Endothelial cell of umbilical vein (primary cell): ENCODE results near the gene HSPA1B. TPM values are rescaled to one million over a fixed set of nuclear protein-coding genes. Genes with fewer than 3 reads are reported as not detected.
"Not testable (repeated sequence)": the region's sequence is repeated elsewhere in the genome, so short reads cannot be mapped to it uniquely, and the experiment has no call there.

Source experiments
- BruUV-seq: library from RNA; stranded (reverse); fragments of 400-500 nt; replicated peaks from 2 replicates; lab custom pipeline; 2021; lab: Mats Ljungman, UMichigan
- CTCF ChIA-PET: fragments of 300-600, 350-600 bp; sonication (Branson Sonifier 250); formaldehyde crosslinking; loops from one replicate; lab custom pipeline; 2021; ENCODE audit warnings: antibody characterized with exemption, inconsistent platforms; lab: Charles Lee
- POLR2A ChIA-PET: fragments of 300-600, 350-600 bp; sonication (Branson Sonifier 250); formaldehyde crosslinking; loops from one replicate; lab custom pipeline; 2021; ENCODE audit warnings: antibody characterized with exemption, inconsistent platforms; lab: Charles Lee
- DNase-seq: peaks from one replicate; pipeline ENCODE4 v3.0.0-alpha.2; 2011; ENCODE audit warnings: low read depth, low spot score
- FAIRE-seq: peaks from 2 replicates; lab custom pipeline; 2011; peaks lifted over from hg19 to GRCh38; lab: Jason Lieb, UNC
- H2AFZ ChIP-seq: 2 replicates; pipeline ENCODE4 v1.6.0; 2012; ENCODE audit warnings: low read depth, low read length, control low read depth, inconsistent platforms
- H3K27ac ChIP-seq: 2 replicates; pipeline ENCODE4 v1.5.1; 2011; ENCODE audit warnings: low read depth, mild to moderate bottlenecking, control low read depth, low read length, moderate library complexity; ENCODE audit not compliant: insufficient read depth
- H3K27me3 ChIP-seq, 2 experiments: 2 replicates each; pipeline versions ENCODE4 v1.6.0 to v1.6.1; 2011; ENCODE audit warnings: low read length in 2 of 2, mixed read lengths in 1 of 2; ENCODE audit not compliant: control insufficient read depth in 2 of 2, insufficient read depth in 2 of 2
- H3K36me3 ChIP-seq, 2 experiments: 2 replicates in 1 of 2; 3 replicates in 1 of 2; pipeline ENCODE4 v1.5.1; 2011; ENCODE audit warnings: low read length in 2 of 2, mild to moderate bottlenecking in 1 of 2, moderate library complexity in 1 of 2; ENCODE audit not compliant: control insufficient read depth in 2 of 2, insufficient read depth in 2 of 2; ENCODE audit errors: extremely low read depth in 1 of 2
- H3K4me1 ChIP-seq: 3 replicates; pipeline ENCODE4 v1.5.1; 2011; ENCODE audit warnings: mild to moderate bottlenecking, low read length; ENCODE audit not compliant: control insufficient read depth, insufficient read depth; ENCODE audit errors: extremely low read depth
- H3K4me2 ChIP-seq: 2 replicates; pipeline ENCODE4 v1.6.1; 2011; ENCODE audit warnings: low read length, control low read depth, mixed read lengths; ENCODE audit not compliant: insufficient read depth
- H3K4me3 ChIP-seq, 3 experiments: fragments of 200-600 bp in 1 of 3; sonication (generic), shearing (Covaris generic) in 1 of 3; replicated peaks in 1 of 3; 2 replicates each; pipeline ENCODE4 v1.5.1; 2011 to 2016; ENCODE audit warnings: control low read depth in 3 of 3, low read length in 3 of 3, mild to moderate bottlenecking in 2 of 3, inconsistent platforms in 1 of 3, low read depth in 1 of 3, moderate library complexity in 1 of 3; ENCODE audit not compliant: insufficient read depth in 1 of 3
- H3K79me2 ChIP-seq: 2 replicates; pipeline ENCODE4 v1.6.0; 2012; ENCODE audit warnings: low read length, inconsistent platforms; ENCODE audit not compliant: control insufficient read depth, insufficient read depth
- H3K9ac ChIP-seq: replicated peaks from 2 replicates; pipeline ENCODE3; 2011; ENCODE audit warnings: low read length, control low read depth; ENCODE audit not compliant: insufficient read depth; ENCODE audit errors: extremely low read depth
- H3K9me1 ChIP-seq: replicated peaks from 3 replicates; pipeline ENCODE4 v1.6.0; 2011; ENCODE audit warnings: mild to moderate bottlenecking, low read length; ENCODE audit not compliant: control insufficient read depth, insufficient read depth; ENCODE audit errors: extremely low read depth
- H3K9me3 ChIP-seq: replicated peaks from 2 replicates; pipeline ENCODE4 v1.5.1; 2012; ENCODE audit warnings: low read length, inconsistent platforms; ENCODE audit not compliant: control insufficient read depth, insufficient read depth
- H4K20me1 ChIP-seq: replicated peaks from 2 replicates; pipeline ENCODE3; 2011; ENCODE audit warnings: mild to moderate bottlenecking, low read length; ENCODE audit not compliant: control insufficient read depth, insufficient read depth; ENCODE audit errors: extremely low read depth
- EZH2 ChIP-seq: IDR thresholded peaks from 2 replicates; pipeline ENCODE4 v1.6.1; 2012; ENCODE audit warnings: borderline replicate concordance, low read depth, mild to moderate bottlenecking, moderate library complexity, low read length, inconsistent platforms; ENCODE audit not compliant: severe bottlenecking
- FOS ChIP-seq: IDR thresholded peaks from 2 replicates; pipeline ENCODE4 v1.6.1; 2011; ENCODE audit warnings: mild to moderate bottlenecking, low read length, moderate library complexity, borderline replicate concordance; ENCODE audit not compliant: insufficient read depth
- GATA2 ChIP-seq: IDR thresholded peaks from 2 replicates; pipeline ENCODE4 v1.7.0; 2011; ENCODE audit warnings: low read depth, mild to moderate bottlenecking, moderate library complexity, mixed read lengths, low read length; ENCODE audit not compliant: insufficient read length, insufficient read depth
- JUN ChIP-seq: IDR thresholded peaks from 2 replicates; pipeline ENCODE4 v1.6.1; 2011; ENCODE audit warnings: borderline replicate concordance, low read depth; ENCODE audit not compliant: insufficient read length, insufficient read depth
- MYC ChIP-seq: IDR thresholded peaks from one replicate; pipeline ENCODE4 v1.6.1; 2011; ENCODE audit warnings: mild to moderate bottlenecking, low read depth, low read length
- POLR2A ChIP-seq: IDR thresholded peaks from 2 replicates; pipeline ENCODE4 v1.6.1; 2012; ENCODE audit warnings: low read depth, mild to moderate bottlenecking, control low read depth, low read length
- POLR2AphosphoS5 ChIP-seq: IDR thresholded peaks from 2 replicates; pipeline ENCODE4 v1.6.1; 2012; ENCODE audit warnings: low read depth, mild to moderate bottlenecking, control low read depth, low read length, moderate library complexity; ENCODE audit not compliant: insufficient read depth
- dilution Hi-C: fragments of 300-500 bp; cut with MboI; formaldehyde crosslinking; loops from one replicate; pipeline ENCODE4 v1.15.0; 2019; ENCODE audit warnings: low sequenced_read_pairs; ENCODE audit not compliant: extremely low pct_ligation_motif_present
- intact Hi-C: fragments of 100-400 bp; cut with micrococcal nuclease; formaldehyde crosslinking; loops from one replicate; pipeline ENCODE4 v1.10.0; 2022
- polyA plus RNA-seq, 4 experiments: library from polyadenylated mRNA; depleted of rRNA in 3 of 4; stranded (reverse) in 3 of 4; unstranded in 1 of 4; fragments of >200 nt; gene quantifications; 2 replicates each; pipeline versions ENCODE4 v1.2.1 to v1.2.3, GENCODE V29; 2011 to 2012; ENCODE audit warnings: missing spikeins in 1 of 4
- total RNA-seq: library from RNA; stranded (reverse); gene quantifications from 2 replicates; pipeline ENCODE4 v1.2.3, GENCODE V29; 2021
- TF ChIP-seq, protein P1 (sequence below): IDR thresholded peaks from 2 replicates; pipeline ENCODE4 v1.6.1; 2011; ENCODE audit not compliant: insufficient read depth, insufficient read length
- TF ChIP-seq, protein P2 (sequence below), 2 donors: IDR thresholded peaks; 1 replicate in 1 of 2; 2 replicates in 1 of 2; pipeline ENCODE4 v1.5.1; 2011; ENCODE audit warnings: low read length in 2 of 2, mild to moderate bottlenecking in 2 of 2, moderate library complexity in 2 of 2, control low read depth in 1 of 2, inconsistent platforms in 1 of 2, low read depth in 1 of 2; ENCODE audit not compliant: insufficient read depth in 1 of 2; ENCODE audit errors: extremely low read depth in 1 of 2

The HSPA1B gene
- total and polyA plus RNA-seq, 2 donors (not counting 3 experiments of a cell fraction or from before 2014, with no cell fraction given) = 27.1 to 54.0 TPM

DNA sequence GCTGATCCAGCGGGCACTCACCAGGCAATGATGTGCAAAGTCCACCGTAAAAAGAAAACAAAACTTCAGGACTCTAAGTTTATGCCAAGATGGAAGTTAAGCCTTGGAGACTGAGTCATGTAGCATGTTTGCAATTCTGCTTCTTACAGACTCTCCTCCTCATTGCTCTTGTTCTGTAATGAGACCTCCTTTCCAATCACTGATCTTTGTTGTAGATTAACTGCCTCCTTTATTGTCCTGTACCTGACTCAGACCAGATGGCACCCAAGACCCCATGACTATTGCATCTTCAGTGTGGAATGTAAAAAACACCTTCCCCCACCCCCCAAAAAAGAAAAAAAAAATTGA, 23.9 kb downstream of the HSPA1B start:
- H3K9me3 ChIP-seq = no peaks in the 10 kb centered on the region
- no peaks in the 10 kb centered on the region for H4K20me1 ChIP-seq
- TF ChIP-seq, protein P1, sequence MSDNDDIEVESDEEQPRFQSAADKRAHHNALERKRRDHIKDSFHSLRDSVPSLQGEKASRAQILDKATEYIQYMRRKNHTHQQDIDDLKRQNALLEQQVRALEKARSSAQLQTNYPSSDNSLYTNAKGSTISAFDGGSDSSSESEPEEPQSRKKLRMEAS = no peak
- TF ChIP-seq MYC = no peak
- TF ChIP-seq, protein P2, sequence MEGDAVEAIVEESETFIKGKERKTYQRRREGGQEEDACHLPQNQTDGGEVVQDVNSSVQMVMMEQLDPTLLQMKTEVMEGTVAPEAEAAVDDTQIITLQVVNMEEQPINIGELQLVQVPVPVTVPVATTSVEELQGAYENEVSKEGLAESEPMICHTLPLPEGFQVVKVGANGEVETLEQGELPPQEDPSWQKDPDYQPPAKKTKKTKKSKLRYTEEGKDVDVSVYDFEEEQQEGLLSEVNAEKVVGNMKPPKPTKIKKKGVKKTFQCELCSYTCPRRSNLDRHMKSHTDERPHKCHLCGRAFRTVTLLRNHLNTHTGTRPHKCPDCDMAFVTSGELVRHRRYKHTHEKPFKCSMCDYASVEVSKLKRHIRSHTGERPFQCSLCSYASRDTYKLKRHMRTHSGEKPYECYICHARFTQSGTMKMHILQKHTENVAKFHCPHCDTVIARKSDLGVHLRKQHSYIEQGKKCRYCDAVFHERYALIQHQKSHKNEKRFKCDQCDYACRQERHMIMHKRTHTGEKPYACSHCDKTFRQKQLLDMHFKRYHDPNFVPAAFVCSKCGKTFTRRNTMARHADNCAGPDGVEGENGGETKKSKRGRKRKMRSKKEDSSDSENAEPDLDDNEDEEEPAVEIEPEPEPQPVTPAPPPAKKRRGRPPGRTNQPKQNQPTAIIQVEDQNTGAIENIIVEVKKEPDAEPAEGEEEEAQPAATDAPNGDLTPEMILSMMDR (IDR thresholded peaks at IDR 0.05; ENCODE audit: extremely low read depth in 1 of 2, insufficient read depth in 1 of 2, low read depth in 1 of 2, low read length in 2 of 2) = no peak
- TF ChIP-seq JUN = no peak
- no peak for TF ChIP-seq POLR2AphosphoS5
- TF ChIP-seq FOS = no peak
- TF ChIP-seq POLR2A = no peak
- TF ChIP-seq GATA2 = no peak
- no peak for TF ChIP-seq EZH2
- no peaks in the 10 kb centered on the region for H3K36me3 ChIP-seq
- dilution Hi-C loops (no loop called here), intact Hi-C loops (no loop called here)
- no peak overlapping the region for H3K27ac ChIP-seq
- no peak overlapping the region for H2AFZ ChIP-seq
- no peaks in the 10 kb centered on the region for H3K27me3 ChIP-seq
- H3K4me3 ChIP-seq = no peak overlapping the region
- BruUV-seq = no TSS peak
- FAIRE-seq (no peak), DNase-seq (no peak)
- H3K9ac ChIP-seq = no peak overlapping the region
- no peaks in the 10 kb centered on the region for H3K9me1 ChIP-seq
- POLR2A ChIA-PET = no interaction called here
- CTCF ChIA-PET = no interaction called here
- no peaks in the 10 kb centered on the region for H3K4me1 ChIP-seq
- no peak overlapping the region for H3K4me2 ChIP-seq
- H3K79me2 ChIP-seq = no peaks in the 10 kb centered on the region

DNA sequence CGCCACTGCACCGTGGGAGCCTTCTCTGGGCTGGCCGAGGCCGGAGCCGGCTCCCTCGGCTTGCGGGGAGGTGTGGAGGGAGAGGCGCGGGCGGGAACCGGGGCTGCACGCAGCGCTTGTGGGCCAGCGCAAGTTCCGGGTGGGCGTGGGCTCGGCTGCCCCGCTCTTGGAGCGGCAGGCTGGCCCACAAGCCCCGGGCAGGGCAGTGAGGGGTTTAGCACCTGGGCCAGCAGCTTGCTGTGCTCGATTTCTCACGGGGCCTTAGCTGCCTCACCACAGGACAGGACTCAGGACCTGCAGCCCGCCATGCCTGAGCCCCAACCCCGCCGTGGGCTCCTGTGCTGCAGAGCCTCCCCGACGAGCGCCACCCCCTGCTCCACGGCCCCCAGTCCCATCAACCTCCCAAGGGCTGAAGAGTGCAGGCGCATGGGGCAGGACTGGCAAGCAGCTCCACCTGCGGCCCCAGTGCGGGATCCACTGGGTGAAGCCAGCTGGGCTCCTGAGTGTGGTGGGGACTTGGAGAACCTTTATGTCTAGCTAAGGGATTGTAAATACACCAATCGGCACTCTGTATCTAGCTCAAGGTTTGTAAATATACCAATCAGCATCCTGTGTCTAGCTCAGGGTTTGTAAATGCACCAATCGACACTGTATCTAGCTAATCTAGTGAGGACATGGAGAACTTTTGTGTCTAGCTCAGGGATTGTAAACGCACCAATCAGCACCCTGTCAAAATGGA, 24.6 kb downstream of the HSPA1B start:
- DNase-seq, H3K79me2 ChIP-seq, H3K9me1 ChIP-seq, H3K27me3 ChIP-seq, intact Hi-C loops, CTCF ChIA-PET, dilution Hi-C loops, H3K36me3 ChIP-seq, H3K4me1 ChIP-seq, H3K27ac ChIP-seq, H3K4me2 ChIP-seq, H2AFZ ChIP-seq, FAIRE-seq, POLR2A ChIA-PET, H3K9me3 ChIP-seq, H4K20me1 ChIP-seq, BruUV-seq, H3K4me3 ChIP-seq, H3K9ac ChIP-seq: not testable (repeated sequence)
